Sigmoid colon (tissue), 4 donors: Measurements from ENCODE around the gene KCNN1.

Source experiments
- EP300 ChIP-seq, 4 donors: sonication (generic); formaldehyde crosslinking; IDR thresholded peaks; one replicate each; pipeline ENCODE4 v1.6.1; 2017; ENCODE audit warnings: antibody characterized with exemption in 4 of 4
- POLR2A ChIP-seq, 2 donors: fragments of 450-650 bp; IDR thresholded peaks; one replicate each; pipeline ENCODE4 v1.6.1; 2016; ENCODE audit warnings: antibody characterized with exemption in 2 of 2, mild to moderate bottlenecking in 2 of 2, moderate library complexity in 2 of 2
- TF ChIP-seq, protein P1 (sequence below), 4 experiments: fragments of 450-650 bp in 3 of 4; fragments of 200-600 bp in 1 of 4; IDR thresholded peaks; one replicate each; pipeline ENCODE4 v1.5.1; 2016 to 2019; ENCODE audit warnings: antibody characterized with exemption in 4 of 4, mild to moderate bottlenecking in 3 of 4, moderate library complexity in 2 of 4

DNA sequence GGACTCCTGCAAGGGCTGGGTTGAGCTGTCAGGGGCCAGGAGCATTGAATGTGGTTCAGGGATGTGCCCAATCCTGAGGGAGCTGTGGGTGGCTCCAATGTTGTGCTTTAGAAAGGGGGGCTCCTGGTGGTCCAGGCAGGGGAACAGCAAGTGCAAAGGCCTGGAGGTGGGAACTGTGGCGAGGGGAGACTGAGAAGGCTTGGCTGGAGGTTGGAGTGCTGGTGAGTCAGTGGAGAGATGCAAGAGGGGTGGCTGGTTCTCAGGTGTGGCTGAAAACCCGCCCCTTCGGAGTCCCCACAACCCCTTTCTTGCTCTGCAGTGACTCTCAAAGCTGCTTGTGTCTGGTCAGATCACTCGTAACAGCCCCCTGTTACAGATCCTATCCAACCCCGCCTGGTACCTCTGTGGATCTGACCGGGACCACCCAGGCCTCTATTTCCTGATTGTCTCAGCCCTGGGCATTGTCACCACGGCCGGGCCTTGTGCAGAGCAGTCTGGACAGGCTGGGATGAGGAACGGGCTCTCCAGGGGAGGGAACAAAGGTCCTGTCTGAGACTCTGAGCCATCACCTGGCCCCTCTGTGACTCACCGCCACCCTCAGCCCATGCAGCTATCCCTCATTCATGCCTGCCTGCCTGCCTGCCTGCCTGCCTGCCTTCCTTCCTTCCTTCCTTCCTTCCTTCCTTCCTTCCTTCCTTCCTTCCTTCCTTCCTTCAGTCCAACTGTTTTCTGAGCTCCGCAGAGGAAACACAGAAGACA lies 1.4 kb upstream of the KCNN1 start:
- no peak for TF ChIP-seq EP300 (IDR thresholded peaks at IDR 0.05)
- TF ChIP-seq, protein P1, sequence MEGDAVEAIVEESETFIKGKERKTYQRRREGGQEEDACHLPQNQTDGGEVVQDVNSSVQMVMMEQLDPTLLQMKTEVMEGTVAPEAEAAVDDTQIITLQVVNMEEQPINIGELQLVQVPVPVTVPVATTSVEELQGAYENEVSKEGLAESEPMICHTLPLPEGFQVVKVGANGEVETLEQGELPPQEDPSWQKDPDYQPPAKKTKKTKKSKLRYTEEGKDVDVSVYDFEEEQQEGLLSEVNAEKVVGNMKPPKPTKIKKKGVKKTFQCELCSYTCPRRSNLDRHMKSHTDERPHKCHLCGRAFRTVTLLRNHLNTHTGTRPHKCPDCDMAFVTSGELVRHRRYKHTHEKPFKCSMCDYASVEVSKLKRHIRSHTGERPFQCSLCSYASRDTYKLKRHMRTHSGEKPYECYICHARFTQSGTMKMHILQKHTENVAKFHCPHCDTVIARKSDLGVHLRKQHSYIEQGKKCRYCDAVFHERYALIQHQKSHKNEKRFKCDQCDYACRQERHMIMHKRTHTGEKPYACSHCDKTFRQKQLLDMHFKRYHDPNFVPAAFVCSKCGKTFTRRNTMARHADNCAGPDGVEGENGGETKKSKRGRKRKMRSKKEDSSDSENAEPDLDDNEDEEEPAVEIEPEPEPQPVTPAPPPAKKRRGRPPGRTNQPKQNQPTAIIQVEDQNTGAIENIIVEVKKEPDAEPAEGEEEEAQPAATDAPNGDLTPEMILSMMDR (IDR thresholded peaks at IDR 0.05) = no peak
- no peak for TF ChIP-seq POLR2A (IDR thresholded peaks at IDR 0.05)
